GM19043 (cell line): ENCODE results near the gene CHFR.
"Not testable (repeated sequence)": the region's sequence is repeated elsewhere in the genome, so short reads cannot be mapped to it uniquely, and the experiment has no call there.

Experiments used
- ATAC-seq: cut with Tn5 transposase; IDR thresholded peaks from one replicate; pipeline ENCODE4 v1.9.1; 2021; ENCODE audit warnings: low read depth; ENCODE audit not compliant: unreplicated experiment

Gene CHFR

GRCh38 chr12:132841151-132841550 lies 46.3 kb downstream of the CHFR start:
- ATAC-seq = no peak

DNA sequence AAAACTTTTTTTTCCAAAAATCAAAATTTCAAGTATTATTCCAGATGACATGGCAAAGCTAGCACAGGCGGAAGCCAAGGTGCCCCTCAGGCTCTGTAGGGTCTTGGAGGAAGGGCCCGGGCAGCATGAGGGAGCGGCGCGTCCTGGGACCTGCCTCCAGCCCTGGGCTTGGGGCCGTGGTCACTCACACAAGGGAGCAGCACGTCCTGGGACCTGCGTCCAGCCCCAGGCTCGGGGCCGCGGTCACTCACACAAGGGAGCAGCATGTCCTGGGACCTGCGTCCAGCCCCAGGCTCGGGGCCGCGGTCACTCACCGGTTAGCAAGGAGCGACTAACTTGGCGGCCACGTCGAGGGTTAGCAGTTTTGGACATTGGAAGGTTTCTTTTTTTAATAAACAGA lies 46.9 kb downstream of the CHFR start:
- ATAC-seq = no peak

- ATAC-seq = no peak
Observed at GRCh38 chr12:132839558-132840235, 47.7 kb downstream of the CHFR start.

DNA sequence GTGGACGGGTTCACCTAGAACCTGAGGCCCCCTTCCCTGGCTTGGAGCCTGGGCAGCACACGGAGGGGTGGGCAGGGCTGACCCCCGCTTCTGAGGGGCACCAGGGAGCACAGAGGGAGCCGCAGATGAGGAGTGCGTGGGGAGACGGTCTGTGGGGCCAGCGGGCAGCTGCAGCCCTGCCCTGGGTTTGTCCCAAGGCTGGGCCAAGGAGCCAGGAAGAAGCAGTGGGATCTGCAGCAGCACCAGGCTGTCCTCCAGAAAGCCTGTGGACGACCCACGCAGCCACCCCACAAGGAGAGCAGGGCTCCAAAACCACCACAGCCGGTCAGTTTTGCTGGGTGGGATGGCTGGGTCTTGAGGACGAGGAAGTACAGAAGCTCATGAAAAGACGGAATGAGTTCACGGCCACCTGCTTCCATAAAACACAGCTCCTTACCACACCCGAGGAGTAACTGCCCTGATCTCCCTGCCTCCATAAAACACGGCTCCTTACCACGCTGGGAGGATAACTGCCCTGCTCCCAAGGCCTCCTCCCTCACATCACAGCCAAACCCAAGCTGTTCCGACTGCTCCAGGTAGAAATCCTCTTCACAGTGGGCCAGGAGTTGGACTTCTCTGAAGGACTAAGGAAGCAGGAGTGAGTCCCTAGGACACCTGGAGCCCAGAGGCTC lies 48.9 kb downstream of the CHFR start:
- no peak for ATAC-seq

- no peak for ATAC-seq
Observed at GRCh38 chr12:132837693-132838409, 49.6 kb downstream of the CHFR start.

DNA sequence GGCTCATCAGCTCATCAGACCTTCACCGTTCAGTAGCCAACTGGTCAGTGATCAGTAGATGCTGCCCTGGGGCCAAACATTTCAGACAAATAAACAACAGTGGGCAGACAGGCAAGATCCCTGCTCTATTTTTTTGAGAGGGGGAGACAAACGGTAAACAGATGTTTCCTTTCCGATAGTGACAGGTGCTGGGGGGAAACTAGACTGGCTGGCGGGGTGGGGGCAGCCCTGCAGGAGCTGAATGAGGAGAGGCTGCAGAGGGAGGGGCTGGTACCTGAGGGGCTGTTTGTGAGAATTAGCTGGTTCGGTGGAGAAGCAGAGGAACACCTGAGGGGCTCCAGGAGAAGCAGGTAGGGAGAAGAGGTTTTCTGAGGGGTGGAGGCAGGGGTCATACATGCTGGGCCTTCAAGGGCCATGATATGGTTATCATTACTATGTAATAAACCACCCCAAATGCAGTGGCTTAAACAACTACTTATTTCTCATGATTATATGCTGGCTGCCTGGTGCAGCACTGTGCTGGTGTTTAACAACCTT lies 50.5 kb downstream of the CHFR start:
- no peak for ATAC-seq

GRCh38 chr12:132836230-132836629 lies 51.2 kb downstream of the CHFR start:
- not testable (repeated sequence) for ATAC-seq

DNA sequence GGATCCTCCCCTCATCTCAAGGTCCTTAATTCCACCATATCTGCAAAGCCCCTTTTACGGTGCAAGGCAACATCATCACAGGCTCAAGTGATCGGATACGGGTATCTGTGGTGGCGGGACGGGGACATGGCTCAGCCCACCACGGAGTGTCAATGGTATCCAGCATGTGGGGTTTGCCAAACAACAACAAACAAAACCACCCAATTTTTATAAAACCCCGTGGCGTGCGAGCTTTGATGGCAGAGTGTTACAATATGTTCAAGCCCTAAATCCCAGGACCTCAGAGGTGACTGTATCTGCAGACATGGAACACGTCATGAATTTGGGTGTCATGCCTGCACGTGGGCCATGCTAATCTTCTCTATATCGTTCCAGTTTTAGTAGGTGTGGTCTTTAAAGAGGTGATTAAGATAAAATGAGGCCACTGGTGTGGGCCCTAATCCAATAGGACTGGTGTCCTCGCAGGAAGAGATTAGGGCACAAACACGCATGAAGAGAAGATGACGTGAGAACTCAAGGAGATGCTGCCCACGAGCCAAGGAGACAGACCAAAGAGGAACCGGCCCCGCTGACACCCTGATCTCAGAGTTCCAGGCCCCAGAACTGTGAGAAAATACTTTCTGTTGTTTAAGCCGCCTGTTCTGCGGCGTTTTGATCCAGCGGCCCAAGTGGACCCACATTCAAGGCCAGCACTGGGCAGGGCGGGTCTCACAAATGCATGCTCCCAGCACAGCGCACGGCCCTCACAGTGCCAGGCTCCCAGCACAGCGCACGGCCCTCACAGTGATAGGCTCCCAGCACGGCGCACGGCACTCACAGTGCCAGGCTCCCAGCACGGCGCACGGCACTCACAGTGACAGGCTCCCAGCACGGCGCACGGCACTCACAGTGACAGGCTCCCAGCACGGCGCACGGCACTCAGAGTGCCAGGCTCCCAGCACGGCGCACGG lies 52.1 kb downstream of the CHFR start:
- ATAC-seq = no peak

- ATAC-seq = no peak
Observed at GRCh38 chr12:132834181-132834711, 53.2 kb downstream of the CHFR start.

- no peak for ATAC-seq
Observed at GRCh38 chr12:132833341-132833740, 54.1 kb downstream of the CHFR start.

DNA sequence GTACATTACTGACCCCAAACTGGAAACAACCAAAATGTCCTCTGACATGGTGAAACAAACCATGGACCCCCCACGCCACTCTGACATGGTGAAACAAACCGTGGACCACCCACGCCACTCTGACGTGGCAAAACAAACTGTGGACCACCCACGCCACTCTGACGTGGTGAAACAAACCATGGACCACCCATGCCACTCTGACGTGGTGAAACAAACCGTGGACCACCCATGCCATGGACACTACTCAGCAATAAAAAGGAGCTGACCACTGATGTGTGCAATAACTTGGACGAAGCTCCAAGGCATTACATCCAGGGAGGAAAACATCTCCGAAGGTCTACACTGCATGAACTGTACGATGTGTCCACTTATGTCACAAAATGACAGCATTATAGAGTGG lies 55.6 kb downstream of the CHFR start:
- ATAC-seq = no peak

- ATAC-seq = peak; percentile 95
Observed at GRCh38 chr12:132828706-132829534, 58.5 kb downstream of the CHFR start, which contains the start of gene GOLGA3. Gene GOLGA3, minus strand, starts transcription at chr12:132828869. Its CDS starts 6,741 bp downstream, at chr12:132822128.

DNA sequence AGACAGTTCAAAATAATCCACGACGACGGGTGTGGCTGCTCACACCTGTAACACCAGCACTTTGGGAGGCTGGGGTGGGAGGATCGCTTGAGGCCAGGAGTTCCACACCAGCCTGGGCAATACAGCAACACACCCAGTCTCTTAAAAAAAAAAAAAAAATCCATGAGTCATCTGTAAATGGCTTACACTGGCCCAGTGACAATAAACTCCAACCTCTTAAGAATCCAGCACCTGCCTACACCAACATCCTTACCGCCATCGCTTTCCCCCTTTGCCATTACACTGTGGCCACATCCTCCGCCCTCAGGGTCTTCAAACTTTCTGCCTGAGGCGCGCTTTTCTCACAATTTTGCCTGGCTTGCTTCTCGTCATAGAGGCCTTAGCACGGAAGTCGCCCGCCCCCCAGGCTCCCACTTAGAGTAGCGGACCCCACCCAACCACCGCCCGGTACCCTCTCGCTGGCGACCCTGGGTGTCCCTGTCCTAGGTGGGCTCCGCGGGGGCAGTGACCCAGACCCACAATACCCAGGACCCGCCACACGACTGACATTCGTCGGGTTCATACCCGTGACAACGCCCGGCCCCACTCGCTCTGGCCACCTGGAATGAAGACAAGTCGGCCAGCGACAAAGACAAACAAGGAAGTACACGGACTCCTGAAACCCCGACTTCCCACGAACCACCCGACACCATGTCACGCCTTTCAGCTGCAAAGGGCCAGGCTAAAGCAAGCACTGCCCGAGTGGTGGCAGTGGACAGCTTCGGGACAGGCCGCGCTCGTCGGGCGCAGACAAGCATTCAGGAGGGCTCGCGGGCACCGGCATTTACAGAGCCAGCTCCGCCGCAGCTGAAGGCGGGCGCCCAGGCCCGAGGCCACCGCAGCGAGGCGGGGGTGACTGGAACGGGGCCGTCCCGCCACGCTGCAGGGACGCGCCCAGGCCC lies 59.4 kb downstream of the CHFR start:
- ATAC-seq = peak; percentile 14

GRCh38 chr12:132825861-132826260 lies 61.5 kb downstream of the CHFR start:
- ATAC-seq = no peak

GRCh38 chr12:132825089-132825488 lies 62.3 kb downstream of the CHFR start:
- ATAC-seq = no peak

DNA sequence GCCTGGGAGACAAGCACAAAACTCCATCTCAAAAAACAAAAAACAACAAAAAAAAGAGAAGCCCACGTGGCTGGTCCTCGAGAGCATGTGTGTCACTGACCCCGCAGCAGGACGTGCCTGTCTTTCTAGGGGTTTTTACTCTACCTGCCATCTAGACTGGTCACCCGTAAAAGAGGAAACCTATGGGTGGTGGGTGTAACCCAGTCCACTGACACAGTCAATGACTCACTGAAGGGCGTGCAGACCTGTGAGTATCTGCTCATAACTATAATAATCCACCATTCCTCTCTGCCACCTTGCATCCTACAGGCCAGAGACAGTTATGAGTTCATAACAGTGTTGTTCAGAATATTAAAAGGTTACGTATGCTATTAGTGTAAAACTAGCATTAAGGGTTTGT lies 63.4 kb downstream of the CHFR start:
- no peak for ATAC-seq

DNA sequence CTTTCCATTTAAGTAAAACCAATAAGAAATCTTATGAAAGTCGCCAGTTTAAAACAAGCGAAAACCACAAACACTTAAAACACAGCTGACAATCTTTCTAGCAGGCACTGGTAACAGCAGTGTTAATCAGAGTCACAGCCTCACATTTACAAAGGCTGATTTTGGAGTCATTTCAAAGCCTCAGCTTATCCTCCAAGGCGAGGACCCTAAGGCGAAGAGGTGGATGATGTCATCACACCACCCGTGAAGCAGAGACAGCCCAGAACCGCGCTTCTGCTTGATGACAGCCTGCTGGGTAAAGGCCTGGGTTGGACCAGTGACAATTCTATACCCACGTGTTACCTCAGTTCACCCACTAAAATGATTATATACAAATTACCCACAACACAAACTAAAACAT lies 68.8 kb downstream of the CHFR start:
- ATAC-seq = no peak

- no peak for ATAC-seq
Observed at GRCh38 chr12:132814232-132814631, 73.2 kb downstream of the CHFR start.
